IMR-90 (cell line): ENCODE measurements around the gene FNDC11. TPM values are rescaled to one million over a fixed set of nuclear protein-coding genes. Genes with fewer than 3 reads are reported as not detected.

Source experiments
- ATAC-seq: fragments of 200-7000 bp; cut with Tn5 transposase; 2 replicates; pipeline ENCODE4 v1.9.1; 2020; ENCODE audit warnings: low read depth, mild to moderate bottlenecking, moderate library complexity
- BruUV-seq: library from RNA; stranded (reverse); fragments of 400-500 nt; replicated peaks from 2 replicates; lab custom pipeline; 2021; lab: Mats Ljungman, UMichigan
- CTCF ChIA-PET: fragments of 300-600 bp; formaldehyde crosslinking; extraction: SDS; loops from one replicate; lab custom pipeline; 2021; ENCODE audit warnings: antibody characterized with exemption; lab: Yijun Ruan, JAX
- POLR2A ChIA-PET: fragments of 300-600 bp; sonication (Branson Sonifier 250); formaldehyde crosslinking; loops from one replicate; lab custom pipeline; 2022; ENCODE audit warnings: antibody characterized with exemption; ENCODE audit not compliant: unreplicated experiment; lab: Charles Lee
- DNase-seq: peaks from one replicate; pipeline ENCODE4 v3.0.0; 2013
- H2AFZ ChIP-seq: replicated peaks from 2 replicates; pipeline ENCODE3; 2013; ENCODE audit warnings: low read length, mild to moderate bottlenecking; ENCODE audit not compliant: poor library complexity
- H2AK5ac ChIP-seq: 2 replicates; pipeline ENCODE4 v1.6.1; 2013; ENCODE audit warnings: low read depth, low read length, inconsistent platforms
- H2AK9ac ChIP-seq: replicated peaks from 2 replicates; pipeline ENCODE3; 2013; ENCODE audit warnings: mild to moderate bottlenecking, low read depth, low read length, moderate library complexity; ENCODE audit not compliant: poor library complexity
- H2BK120ac ChIP-seq: 2 replicates; pipeline ENCODE4 v1.6.1; 2013; ENCODE audit warnings: low read depth, low read length, inconsistent platforms
- H2BK15ac ChIP-seq: 3 replicates; pipeline ENCODE4 v1.6.1; 2013; ENCODE audit warnings: low read depth, low read length, inconsistent platforms
- H2BK20ac ChIP-seq: 2 replicates; pipeline ENCODE4 v1.6.1; 2013; ENCODE audit warnings: low read depth, mild to moderate bottlenecking, inconsistent platforms, low read length, moderate library complexity
- H2BK5ac ChIP-seq: 2 replicates; pipeline ENCODE4 v1.6.1; 2013; ENCODE audit warnings: mild to moderate bottlenecking, low read depth, low read length, inconsistent platforms; ENCODE audit not compliant: poor library complexity, severe bottlenecking
- H3K14ac ChIP-seq: replicated peaks from 2 replicates; pipeline ENCODE4 v1.6.1; 2013; ENCODE audit warnings: low read depth, low read length, inconsistent platforms
- H3K18ac ChIP-seq: 2 replicates; pipeline ENCODE4 v1.6.1; 2013; ENCODE audit warnings: low read depth, low read length, control low read depth
- H3K23ac ChIP-seq: 2 replicates; pipeline ENCODE4 v1.6.1; 2013; ENCODE audit warnings: low read depth, low read length, inconsistent platforms
- H3K27ac ChIP-seq: 2 replicates; pipeline ENCODE4 v1.5.1; 2013; ENCODE audit warnings: mild to moderate bottlenecking, control low read depth, low read length; ENCODE audit not compliant: insufficient read depth
- H3K27me3 ChIP-seq: 2 replicates; pipeline ENCODE4 v1.6.1; 2013; ENCODE audit warnings: low read length; ENCODE audit not compliant: control insufficient read depth, insufficient read depth
- H3K36me3 ChIP-seq: 2 replicates; pipeline ENCODE4 v1.6.1; 2013; ENCODE audit warnings: low read length, mixed read lengths; ENCODE audit not compliant: control insufficient read depth, insufficient read depth
- H3K4ac ChIP-seq: 2 replicates; pipeline ENCODE4 v1.6.1; 2013; ENCODE audit warnings: low read depth, low read length, inconsistent platforms
- H3K4me1 ChIP-seq: 2 replicates; pipeline ENCODE4 v1.6.1; 2013; ENCODE audit warnings: low read length, mixed read lengths; ENCODE audit not compliant: control insufficient read depth, insufficient read depth
- H3K4me2 ChIP-seq: 2 replicates; pipeline ENCODE4 v1.6.1; 2013; ENCODE audit warnings: low read depth, mild to moderate bottlenecking, control low read depth, low read length, moderate library complexity
- H3K4me3 ChIP-seq: 2 replicates; pipeline ENCODE4 v1.5.1; 2013; ENCODE audit warnings: low read depth, mild to moderate bottlenecking, control low read depth, low read length, moderate library complexity; ENCODE audit not compliant: insufficient read depth
- H3K56ac ChIP-seq: 2 replicates; pipeline ENCODE4 v1.6.1; 2013; ENCODE audit warnings: low read length, inconsistent platforms; ENCODE audit not compliant: insufficient read depth; ENCODE audit errors: extremely low read depth
- H3K79me1 ChIP-seq, 2 experiments: 2 replicates each; pipeline ENCODE4 v1.6.1; 2013; ENCODE audit warnings: low read length in 2 of 2, inconsistent platforms in 1 of 2, low read depth in 1 of 2
- H3K9ac ChIP-seq: 2 replicates; pipeline ENCODE4 v1.6.1; 2013; ENCODE audit warnings: low read depth, low read length, control low read depth
- H3K9me1 ChIP-seq: 2 replicates; pipeline ENCODE4 v1.6.1; 2013; ENCODE audit warnings: low read length, inconsistent platforms; ENCODE audit not compliant: insufficient read depth
- H3K9me3 ChIP-seq: 2 replicates; pipeline ENCODE4 v1.6.1; 2013; ENCODE audit warnings: low read length; ENCODE audit not compliant: control insufficient read depth, insufficient read depth
- H4K20me1 ChIP-seq: 2 replicates; pipeline ENCODE4 v1.6.1; 2013; ENCODE audit warnings: low read length, inconsistent platforms; ENCODE audit not compliant: insufficient read depth
- H4K5ac ChIP-seq: 2 replicates; pipeline ENCODE4 v1.6.1; 2013; ENCODE audit warnings: mild to moderate bottlenecking, low read depth, low read length, control low read depth
- H4K8ac ChIP-seq, 2 experiments: 2 replicates each; pipeline ENCODE4 v1.6.1; 2013; ENCODE audit warnings: low read depth in 2 of 2, low read length in 2 of 2, control low read depth in 1 of 2, inconsistent platforms in 1 of 2
- H4K91ac ChIP-seq: 2 replicates; pipeline ENCODE4 v1.6.1; 2013; ENCODE audit warnings: low read depth, low read length, inconsistent platforms; ENCODE audit not compliant: insufficient read depth
- CEBPB ChIP-seq: IDR thresholded peaks from 2 replicates; pipeline ENCODE4 v1.6.1; 2012; ENCODE audit warnings: low read depth, low read length, improper control_type of control experiment
- CHD1 ChIP-seq: IDR thresholded peaks from 2 replicates; pipeline ENCODE4 v1.6.1; 2012; ENCODE audit warnings: low read depth, low read length, improper control_type of control experiment
- MAZ ChIP-seq: IDR thresholded peaks from 2 replicates; pipeline ENCODE4 v1.6.1; 2012; ENCODE audit warnings: low read depth, mild to moderate bottlenecking, low read length, improper control_type of control experiment, moderate library complexity, borderline replicate concordance
- MXI1 ChIP-seq: IDR thresholded peaks from 2 replicates; pipeline ENCODE4 v1.6.1; 2012; ENCODE audit warnings: low read depth, mild to moderate bottlenecking, low read length, moderate library complexity, borderline replicate concordance
- NFE2L2 ChIP-seq: fragments of 150-350 bp; IDR thresholded peaks from 2 replicates; pipeline ENCODE4 v1.6.1; 2016; ENCODE audit warnings: low read depth, mild to moderate bottlenecking, low read length
- POLR2A ChIP-seq: IDR thresholded peaks from 2 replicates; pipeline ENCODE4 v1.6.1; 2012; ENCODE audit warnings: mild to moderate bottlenecking, low read depth, low read length
- RAD21 ChIP-seq: IDR thresholded peaks from 2 replicates; pipeline ENCODE4 v1.6.1; 2012; ENCODE audit warnings: low read length, improper control_type of control experiment
- RFX5 ChIP-seq: IDR thresholded peaks from 2 replicates; pipeline ENCODE4 v1.8.0; 2012; ENCODE audit warnings: low read depth, mild to moderate bottlenecking, low read length, moderate library complexity
- SMC3 ChIP-seq: fragments of 150-350 bp; IDR thresholded peaks from 2 replicates; pipeline ENCODE4 v1.6.1; 2016; ENCODE audit warnings: low read depth, mild to moderate bottlenecking, antibody characterized with exemption, low read length, moderate library complexity
- WGBS, 2 experiments: methylation state at CpG; one replicate each; pipeline versions ENCODE4 v1.1.5 to v1.1.7; 2013; ENCODE audit warnings: missing lambda C conversion rate in 2 of 2; ENCODE audit not compliant: insufficient read length in 1 of 2; ENCODE audit errors: extremely low coverage in 2 of 2; 5-methylcytosine and 5-hydroxymethylcytosine counted together
- dilution Hi-C: fragments of 300-500 bp; cut with HindIII; formaldehyde crosslinking; loops from one replicate; pipeline ENCODE4 v1.14.3; 2018; ENCODE audit warnings: low sequenced_read_pairs; ENCODE audit not compliant: unreplicated experiment
- in situ Hi-C: fragments of 300-500 bp; cut with MboI; formaldehyde crosslinking; loops from 3 replicates; pipeline ENCODE4 v1.14.3; 2019; ENCODE audit warnings: low sequenced_read_pairs, inconsistent platforms, mixed read lengths
- intact Hi-C: fragments of 100-400 bp; cut with micrococcal nuclease; formaldehyde crosslinking; loops from 2 replicates; pipeline ENCODE4 v1.10.0; 2022
- polyA plus RNA-seq, 3 experiments: library from polyadenylated mRNA; depleted of rRNA; stranded (reverse); fragments of >200 nt; gene quantifications; 2 replicates each; pipeline ENCODE4 v1.2.3, GENCODE V29; 2012; ENCODE audit warnings: low replicate concordance in 1 of 3
- total RNA-seq: library from RNA; depleted of rRNA; stranded (reverse); fragments of >200 nt; gene quantifications from 2 replicates; pipeline ENCODE4 v1.2.3, GENCODE V29; 2012
- TF ChIP-seq, protein P1 (sequence below): fragments of 150-350 bp; IDR thresholded peaks from 2 replicates; pipeline ENCODE4 v1.6.1; 2016; ENCODE audit warnings: low read depth, mild to moderate bottlenecking, low read length, moderate library complexity, borderline replicate concordance
- TF ChIP-seq, protein P2 (sequence below): fragments of 150-350 bp; IDR thresholded peaks from 2 replicates; pipeline ENCODE4 v1.6.1; 2017; ENCODE audit warnings: mild to moderate bottlenecking, antibody characterized with exemption, low read length, low read depth

Gene FNDC11
- total and polyA plus RNA-seq, 2 of the 4 experiments (the other 2 are of a cell fraction): 0.36 to 1.0 TPM

DNA sequence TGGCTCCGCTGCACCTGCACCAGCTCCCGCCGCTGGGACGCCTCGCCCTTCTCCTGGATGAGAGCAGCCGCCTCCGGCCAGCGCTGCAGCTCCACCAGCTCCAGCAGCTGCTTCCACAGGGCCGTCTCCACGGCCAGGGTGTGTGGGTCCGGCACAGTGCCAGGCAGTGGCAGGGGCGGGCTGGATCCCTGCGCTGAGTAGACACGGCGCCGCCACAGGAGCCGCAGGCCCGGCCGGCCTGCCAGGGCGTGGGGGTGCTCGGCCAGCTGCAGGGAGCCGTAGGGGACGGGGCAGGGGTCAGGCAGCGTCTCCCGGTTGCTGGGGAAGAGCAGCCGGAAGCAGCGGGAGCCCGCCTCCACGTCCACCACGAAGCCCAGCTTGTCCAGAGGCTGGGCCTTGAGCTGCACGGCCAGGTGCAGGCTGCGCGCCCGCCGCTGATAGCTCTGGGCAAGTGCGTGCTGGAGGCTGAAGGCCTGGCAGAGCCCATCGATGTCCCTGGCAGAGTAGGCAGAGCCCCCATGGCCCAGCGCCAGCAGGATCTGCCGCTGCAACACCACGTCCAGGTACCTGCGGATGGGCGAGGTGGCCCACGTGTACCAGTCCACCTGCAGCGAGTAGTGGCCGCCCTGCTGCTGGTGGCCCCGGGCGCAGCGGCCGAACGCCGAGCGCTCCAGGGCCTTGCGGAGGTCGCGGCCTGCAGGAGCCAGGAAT is 9.4 kb downstream of the FNDC11 start:
- H3K4ac ChIP-seq: no peak overlapping the region
- no peak overlapping the region for H2BK15ac ChIP-seq
- H3K14ac ChIP-seq: no peak overlapping the region
- no peaks in the 10 kb centered on the region for H3K27me3 ChIP-seq
- BruUV-seq: no TSS peak
- H3K56ac ChIP-seq: no peak overlapping the region
- H4K8ac ChIP-seq: no peak overlapping the region
- H3K9me1 ChIP-seq: no peaks in the 10 kb centered on the region
- no peak overlapping the region for H3K18ac ChIP-seq
- H2AFZ ChIP-seq: no peak overlapping the region
- H3K36me3 ChIP-seq: peaks cover 66% of the 10 kb centered on the region
- ChIA-PET POLR2A (no interaction called here), CTCF (no interaction called here)
- no peak overlapping the region for H4K5ac ChIP-seq
- ATAC-seq: no peak
- TF ChIP-seq MAZ (no peak), NFE2L2 (no peak), CEBPB (no peak), SMC3 (no peak), RFX5 (no peak), RAD21 (no peak), MXI1 (no peak), CHD1 (no peak), POLR2A (no peak)
- TF ChIP-seq, protein P1, sequence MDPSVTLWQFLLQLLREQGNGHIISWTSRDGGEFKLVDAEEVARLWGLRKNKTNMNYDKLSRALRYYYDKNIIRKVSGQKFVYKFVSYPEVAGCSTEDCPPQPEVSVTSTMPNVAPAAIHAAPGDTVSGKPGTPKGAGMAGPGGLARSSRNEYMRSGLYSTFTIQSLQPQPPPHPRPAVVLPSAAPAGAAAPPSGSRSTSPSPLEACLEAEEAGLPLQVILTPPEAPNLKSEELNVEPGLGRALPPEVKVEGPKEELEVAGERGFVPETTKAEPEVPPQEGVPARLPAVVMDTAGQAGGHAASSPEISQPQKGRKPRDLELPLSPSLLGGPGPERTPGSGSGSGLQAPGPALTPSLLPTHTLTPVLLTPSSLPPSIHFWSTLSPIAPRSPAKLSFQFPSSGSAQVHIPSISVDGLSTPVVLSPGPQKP: no peak
- TF ChIP-seq, protein P2, sequence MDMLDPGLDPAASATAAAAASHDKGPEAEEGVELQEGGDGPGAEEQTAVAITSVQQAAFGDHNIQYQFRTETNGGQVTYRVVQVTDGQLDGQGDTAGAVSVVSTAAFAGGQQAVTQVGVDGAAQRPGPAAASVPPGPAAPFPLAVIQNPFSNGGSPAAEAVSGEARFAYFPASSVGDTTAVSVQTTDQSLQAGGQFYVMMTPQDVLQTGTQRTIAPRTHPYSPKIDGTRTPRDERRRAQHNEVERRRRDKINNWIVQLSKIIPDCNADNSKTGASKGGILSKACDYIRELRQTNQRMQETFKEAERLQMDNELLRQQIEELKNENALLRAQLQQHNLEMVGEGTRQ: no peak
- dilution Hi-C loops (no loop called here), in situ Hi-C loops (no loop called here), intact Hi-C loops (no loop called here)
- WGBS, 2 experiments: 96% methylated on average over 51 of the region's 55 CpGs; no CpG with 5 or more reads in 1 of the 2 experiments
- no peak overlapping the region for H3K23ac ChIP-seq
- H2BK120ac ChIP-seq: no peak overlapping the region
- H2BK20ac ChIP-seq: no peak overlapping the region
- H2BK5ac ChIP-seq: no peak overlapping the region
- no peak overlapping the region for H3K4me2 ChIP-seq
- H3K27ac ChIP-seq: no peak overlapping the region
- no peak overlapping the region for H4K91ac ChIP-seq
- no peak overlapping the region for H3K9ac ChIP-seq
- H3K9me3 ChIP-seq: no peaks in the 10 kb centered on the region
- H3K79me1 ChIP-seq: no peaks in the 10 kb centered on the region
- no peak overlapping the region for H2AK5ac ChIP-seq
- no peaks in the 10 kb centered on the region for H4K20me1 ChIP-seq
- DNase-seq: no peak
- H2AK9ac ChIP-seq: no peak overlapping the region
- no peak overlapping the region for H3K4me3 ChIP-seq
- H3K4me1 ChIP-seq: no peaks in the 10 kb centered on the region
